ENCODE data around the gene DIAPH1.

The DIAPH1 gene

GRCh38 chr5:141490771-141491170, 128.0 kb downstream of the DIAPH1 start:
- no peaks in the 10 kb centered on the region for H3K36me3 ChIP-seq (ENCODE audit: insufficient read depth, low read length)
- no peaks in the 10 kb centered on the region for H3K79me2 ChIP-seq (ENCODE audit: insufficient read depth, low read length)
- H3K9me2 ChIP-seq (replicated peaks; ENCODE audit: low read depth, low read length): no peaks in the 10 kb centered on the region
- no peak overlapping the region for H3K4me2 ChIP-seq (ENCODE audit: low read depth, low read length, poor library complexity, severe bottlenecking)
- H3K27me3 ChIP-seq (ENCODE audit: insufficient read depth, low read length, poor library complexity, severe bottlenecking): no peaks in the 10 kb centered on the region
- no peak overlapping the region for H3K4me3 ChIP-seq (ENCODE audit: low read length, poor library complexity, severe bottlenecking)
- no peaks in the 10 kb centered on the region for H4K20me1 ChIP-seq (ENCODE audit: insufficient read depth, low read length, poor library complexity, severe bottlenecking)
- H3K9ac ChIP-seq (ENCODE audit: low read depth, low read length, poor library complexity, severe bottlenecking): no peak overlapping the region
- H3K4me1 ChIP-seq (ENCODE audit: insufficient read depth, low read length, poor library complexity, severe bottlenecking): no peaks in the 10 kb centered on the region
- no peak for TF ChIP-seq EZH2phosphoT487 (IDR thresholded peaks at IDR 0.05; ENCODE audit: borderline replicate concordance)
- no peak for TF ChIP-seq CTCF (conservative IDR thresholded peaks at IDR 0.05; ENCODE audit: low read length)
- no peaks in the 10 kb centered on the region for H3K9me3 ChIP-seq (ENCODE audit: insufficient read depth, low read depth, low read length)
- H3F3A ChIP-seq (ENCODE audit: low read depth): no peaks in the 10 kb centered on the region
- no peak overlapping the region for H2AFZ ChIP-seq (ENCODE audit: low read length)

- H4K20me1 ChIP-seq (ENCODE audit: insufficient read depth, low read length, poor library complexity, severe bottlenecking): no peaks in the 10 kb centered on the region
- no peak overlapping the region for H3K9ac ChIP-seq (ENCODE audit: low read depth, low read length, poor library complexity, severe bottlenecking)
- no peak overlapping the region for H2AFZ ChIP-seq (ENCODE audit: low read length)
- H3K4me1 ChIP-seq (ENCODE audit: insufficient read depth, low read length, poor library complexity, severe bottlenecking): no peaks in the 10 kb centered on the region
- H3K27me3 ChIP-seq (ENCODE audit: insufficient read depth, low read length, poor library complexity, severe bottlenecking): no peaks in the 10 kb centered on the region
- H3K79me2 ChIP-seq (ENCODE audit: insufficient read depth, low read length): no peaks in the 10 kb centered on the region
- no peaks in the 10 kb centered on the region for H3K9me3 ChIP-seq (ENCODE audit: insufficient read depth, low read depth, low read length)
- no peaks in the 10 kb centered on the region for H3K36me3 ChIP-seq (ENCODE audit: insufficient read depth, low read length)
- no peak overlapping the region for H3K4me3 ChIP-seq (ENCODE audit: low read length, poor library complexity, severe bottlenecking)
- H3K4me2 ChIP-seq (ENCODE audit: low read depth, low read length, poor library complexity, severe bottlenecking): no peak overlapping the region
- H3K9me2 ChIP-seq (replicated peaks; ENCODE audit: low read depth, low read length): no peaks in the 10 kb centered on the region
- TF ChIP-seq CTCF (conservative IDR thresholded peaks at IDR 0.05; ENCODE audit: low read length) (no peak), EZH2phosphoT487 (IDR thresholded peaks at IDR 0.05; ENCODE audit: borderline replicate concordance) (no peak)
- H3F3A ChIP-seq (ENCODE audit: low read depth): no peaks in the 10 kb centered on the region
These were observed 128.5 kb downstream of the DIAPH1 start for GRCh38 chr5:141490271-141490670.

- Histone ChIP-seq H3K4me3 (ENCODE audit: low read length, poor library complexity, severe bottlenecking) (no peak overlapping the region), H2AFZ (ENCODE audit: low read length) (no peak overlapping the region), H4K20me1 (ENCODE audit: insufficient read depth, low read length, poor library complexity, severe bottlenecking) (no peaks in the 10 kb centered on the region), H3K9me3 (ENCODE audit: insufficient read depth, low read depth, low read length) (no peaks in the 10 kb centered on the region), H3F3A (ENCODE audit: low read depth) (no peaks in the 10 kb centered on the region), H3K27me3 (ENCODE audit: insufficient read depth, low read length, poor library complexity, severe bottlenecking) (no peaks in the 10 kb centered on the region), H3K4me2 (ENCODE audit: low read depth, low read length, poor library complexity, severe bottlenecking) (no peak overlapping the region), H3K4me1 (ENCODE audit: insufficient read depth, low read length, poor library complexity, severe bottlenecking) (no peaks in the 10 kb centered on the region), H3K9ac (ENCODE audit: low read depth, low read length, poor library complexity, severe bottlenecking) (no peak overlapping the region), H3K36me3 (ENCODE audit: insufficient read depth, low read length) (no peaks in the 10 kb centered on the region), H3K79me2 (ENCODE audit: insufficient read depth, low read length) (no peaks in the 10 kb centered on the region), H3K9me2 (replicated peaks; ENCODE audit: low read depth, low read length) (no peaks in the 10 kb centered on the region)
- TF ChIP-seq EZH2phosphoT487 (IDR thresholded peaks at IDR 0.05; ENCODE audit: borderline replicate concordance) (no peak), CTCF (conservative IDR thresholded peaks at IDR 0.05; ENCODE audit: low read length) (no peak)
These were observed 129.0 kb downstream of the DIAPH1 start for GRCh38 chr5:141489841-141490240.
